ENCODE measurements around the gene MAGEA12. TPM values are rescaled to one million over a fixed set of nuclear protein-coding genes. Genes with fewer than 3 reads are reported as not detected.
"Not testable (repeated sequence)": the region's sequence is repeated elsewhere in the genome, so short reads cannot be mapped to it uniquely, and the experiment has no call there.

Gene MAGEA12
- total and polyA plus RNA-seq, 10 of the 15 experiments (the other 5 are each of a cell fraction or from before 2014, with no cell fraction given), result 1.3 TPM; not detected in 9

DNA sequence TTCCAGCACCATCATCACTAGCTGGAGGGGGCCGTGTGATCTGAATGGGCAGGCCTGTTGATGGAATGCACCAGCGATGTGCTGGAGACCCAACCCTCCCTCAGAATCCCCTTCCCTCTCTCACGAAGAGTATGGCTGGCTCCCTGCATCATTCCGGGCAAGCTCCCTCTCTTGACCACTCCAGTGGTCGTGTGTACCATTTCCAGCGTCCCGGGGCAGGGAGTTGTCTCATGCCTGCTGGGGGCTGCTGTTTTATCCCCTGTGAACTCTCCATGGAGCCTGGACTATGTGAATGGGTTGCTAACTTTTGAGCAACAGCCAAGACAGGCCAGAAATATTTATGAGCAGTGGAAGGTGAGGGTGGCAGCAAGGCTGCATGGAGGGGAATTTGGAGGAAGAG is 8.1 kb upstream of the MAGEA12 start:
- Histone ChIP-seq H3K9me3 (replicated peaks; ENCODE audit: control insufficient read depth, insufficient read depth, low read length) (no peaks in the 10 kb centered on the region), H3K9ac (ENCODE audit: control insufficient read depth, insufficient read depth, low read length) (no peak overlapping the region), H3K27me3 (replicated peaks in 1 of 2; ENCODE audit: control insufficient read depth in 2 of 2, insufficient read depth in 2 of 2, low read length in 1 of 2) (no peaks in the 10 kb centered on the region), H3K36me3 (ENCODE audit: control insufficient read depth in 2 of 2, insufficient read depth in 2 of 2, low read length in 1 of 2) (no peaks in the 10 kb centered on the region), H3K4me1 (ENCODE audit: control insufficient read depth, insufficient read depth, low read length) (no peaks in the 10 kb centered on the region), H2AFZ (ENCODE audit: control insufficient read depth, low read depth, low read length) (no peak overlapping the region), H3K4me2 (ENCODE audit: control insufficient read depth, insufficient read depth) (no peak overlapping the region), H4K20me1 (ENCODE audit: control insufficient read depth, insufficient read depth) (no peaks in the 10 kb centered on the region), H3K4me3 (no peak overlapping the region), H3K79me2 (ENCODE audit: control insufficient read depth, insufficient read depth, low read length) (no peaks in the 10 kb centered on the region), H3K27ac (ENCODE audit: control insufficient read depth, insufficient read depth) (no peak overlapping the region)
- ChIA-PET CTCF (no interaction called here), SMC1A (ENCODE audit: uncharacterized antibody, unreplicated experiment) (no interaction called here), POLR2A (no interaction called here), RAD21 (ENCODE audit: unreplicated experiment) (no interaction called here)
- no TSS peak for BruUV-seq (replicated peaks)
- DNase-seq (ENCODE audit: low read depth, low spot score) (no peak), ATAC-seq (no peak), FAIRE-seq (no peak)
- in situ Hi-C loops (cut with MboI) (no loop called here), intact Hi-C loops (cut with micrococcal nuclease; ENCODE audit: unreplicated experiment) (no loop called here)
- TF ChIP-seq HDAC6 (IDR thresholded peaks at IDR 0.05; ENCODE audit: unreplicated experiment) (no peak), RUNX3 (IDR thresholded peaks at IDR 0.05; ENCODE audit: low read length) (no peak), PAX8 (IDR thresholded peaks at IDR 0.05) (no peak)
- TF ChIP-seq, protein P1, sequence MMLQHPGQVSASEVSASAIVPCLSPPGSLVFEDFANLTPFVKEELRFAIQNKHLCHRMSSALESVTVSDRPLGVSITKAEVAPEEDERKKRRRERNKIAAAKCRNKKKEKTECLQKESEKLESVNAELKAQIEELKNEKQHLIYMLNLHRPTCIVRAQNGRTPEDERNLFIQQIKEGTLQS (IDR thresholded peaks at IDR 0.05; ENCODE audit: borderline replicate concordance, extremely low read depth, low read depth, low read length), result no peak
- 5% methylated on average over 7 of the region's 7 CpGs for WGBS (ENCODE audit: insufficient coverage, insufficient replicate concordance, low lambda C conversion rate, missing lambda C conversion rate)

DNA sequence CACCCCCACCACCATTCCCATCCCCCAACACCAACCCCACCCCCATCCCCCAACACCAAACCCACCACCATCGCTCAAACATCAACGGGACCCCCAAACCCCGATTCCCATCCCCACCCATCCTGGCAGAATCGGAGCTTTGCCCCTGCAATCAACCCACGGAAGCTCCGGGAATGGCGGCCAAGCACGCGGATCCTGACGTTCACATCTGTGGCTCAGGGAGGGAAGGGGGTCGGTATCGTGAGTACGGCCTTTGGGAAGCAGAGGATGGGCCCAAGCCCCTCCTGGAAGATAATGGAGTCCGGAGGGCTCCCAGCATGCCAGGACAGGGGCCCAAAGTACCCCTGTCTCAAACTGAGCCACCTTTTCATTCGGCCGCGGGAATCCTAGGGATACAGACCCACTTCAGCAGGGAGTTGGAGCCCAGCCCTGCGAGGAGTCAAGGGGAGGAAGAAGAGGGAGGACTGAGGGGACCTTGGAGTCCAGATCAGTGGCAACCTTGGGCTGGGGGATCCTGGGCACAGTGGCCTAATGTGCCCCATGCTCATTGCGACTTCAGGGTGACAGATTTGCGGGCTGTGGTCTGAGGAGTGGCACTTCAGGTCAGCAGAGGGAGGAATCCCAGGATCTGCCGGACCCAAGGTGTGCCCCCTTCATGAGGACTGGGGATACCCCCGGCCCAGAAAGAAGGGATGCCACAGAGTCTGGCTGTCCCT is 744 bp downstream of the MAGEA12 start:
- H4K20me1 ChIP-seq (ENCODE audit: control insufficient read depth, insufficient read depth); intact Hi-C loops (cut with micrococcal nuclease; ENCODE audit: unreplicated experiment); ATAC-seq; H2AFZ ChIP-seq (ENCODE audit: control insufficient read depth, low read depth, low read length); H3K4me1 ChIP-seq (ENCODE audit: control insufficient read depth, insufficient read depth, low read length); POLR2A ChIA-PET; H3K79me2 ChIP-seq (ENCODE audit: control insufficient read depth, insufficient read depth, low read length); DNase-seq (ENCODE audit: low read depth, low spot score); FAIRE-seq; H3K27me3 ChIP-seq (replicated peaks in 1 of 2; ENCODE audit: control insufficient read depth in 2 of 2, insufficient read depth in 2 of 2, low read length in 1 of 2); H3K9me3 ChIP-seq (replicated peaks; ENCODE audit: control insufficient read depth, insufficient read depth, low read length); CTCF ChIA-PET; H3K36me3 ChIP-seq (ENCODE audit: control insufficient read depth in 2 of 2, insufficient read depth in 2 of 2, low read length in 1 of 2); H3K4me2 ChIP-seq (ENCODE audit: control insufficient read depth, insufficient read depth); H3K27ac ChIP-seq (ENCODE audit: control insufficient read depth, insufficient read depth); in situ Hi-C loops (cut with MboI); H3K9ac ChIP-seq (ENCODE audit: control insufficient read depth, insufficient read depth, low read length); BruUV-seq (replicated peaks); H3K4me3 ChIP-seq; RAD21 ChIA-PET (ENCODE audit: unreplicated experiment): not testable (repeated sequence)
- SMC1A ChIA-PET (ENCODE audit: uncharacterized antibody, unreplicated experiment), result interaction anchor here (0.6 kb wide), 1 partner anchor 824 kb away, joined by 3 read pairs; no protein-coding TSS in a partner anchor
- 51% methylated on average over 22 of the region's 22 CpGs for WGBS (ENCODE audit: insufficient coverage, insufficient replicate concordance, low lambda C conversion rate, missing lambda C conversion rate)
